22Rv1 (cell line): Measurements from ENCODE around the gene PEX26.

Experiments used
- ZFX ChIP-seq: fragments of 450-650 bp; IDR thresholded peaks from 2 replicates; pipeline ENCODE4 v1.6.1; 2017; ENCODE audit warnings: antibody characterized with exemption, borderline replicate concordance
- TF ChIP-seq, protein P1 (sequence below): fragments of 450-650 bp; IDR thresholded peaks from 2 replicates; pipeline ENCODE4 v1.5.1; 2017; ENCODE audit warnings: mild to moderate bottlenecking

DNA sequence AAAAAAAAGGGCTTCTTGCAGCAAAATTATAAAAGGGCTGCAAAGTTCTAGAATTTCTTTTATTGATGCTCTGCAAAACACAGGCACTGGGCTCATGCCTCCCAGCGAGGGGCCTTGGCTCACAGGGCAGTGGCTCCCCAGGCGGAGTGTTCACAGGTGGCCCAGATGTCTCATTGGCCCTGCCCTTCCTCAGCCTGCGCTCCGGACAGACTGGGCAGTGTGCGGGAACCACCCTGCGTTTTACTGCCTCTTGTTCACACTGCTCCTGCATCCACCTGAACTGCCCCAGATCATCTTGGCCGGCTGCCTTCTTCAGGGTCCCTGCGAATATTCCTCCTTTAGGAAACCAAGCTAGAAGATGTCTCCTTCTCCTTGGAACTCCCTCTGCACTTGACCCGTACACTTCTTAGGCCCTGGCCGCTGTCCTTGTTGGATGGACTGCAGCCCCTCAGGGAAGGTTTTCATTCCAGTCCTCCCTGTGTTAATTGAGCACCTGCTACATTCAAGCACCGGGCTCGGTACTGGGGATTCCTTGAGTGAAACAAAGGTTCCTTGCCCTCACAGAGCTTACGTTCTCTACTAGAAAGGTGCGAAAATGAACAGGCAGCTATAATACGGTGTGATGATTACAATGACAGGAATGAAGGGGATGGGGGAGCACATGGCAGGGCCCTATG is 37.3 kb downstream of the PEX26 start:
- TF ChIP-seq, protein P1, sequence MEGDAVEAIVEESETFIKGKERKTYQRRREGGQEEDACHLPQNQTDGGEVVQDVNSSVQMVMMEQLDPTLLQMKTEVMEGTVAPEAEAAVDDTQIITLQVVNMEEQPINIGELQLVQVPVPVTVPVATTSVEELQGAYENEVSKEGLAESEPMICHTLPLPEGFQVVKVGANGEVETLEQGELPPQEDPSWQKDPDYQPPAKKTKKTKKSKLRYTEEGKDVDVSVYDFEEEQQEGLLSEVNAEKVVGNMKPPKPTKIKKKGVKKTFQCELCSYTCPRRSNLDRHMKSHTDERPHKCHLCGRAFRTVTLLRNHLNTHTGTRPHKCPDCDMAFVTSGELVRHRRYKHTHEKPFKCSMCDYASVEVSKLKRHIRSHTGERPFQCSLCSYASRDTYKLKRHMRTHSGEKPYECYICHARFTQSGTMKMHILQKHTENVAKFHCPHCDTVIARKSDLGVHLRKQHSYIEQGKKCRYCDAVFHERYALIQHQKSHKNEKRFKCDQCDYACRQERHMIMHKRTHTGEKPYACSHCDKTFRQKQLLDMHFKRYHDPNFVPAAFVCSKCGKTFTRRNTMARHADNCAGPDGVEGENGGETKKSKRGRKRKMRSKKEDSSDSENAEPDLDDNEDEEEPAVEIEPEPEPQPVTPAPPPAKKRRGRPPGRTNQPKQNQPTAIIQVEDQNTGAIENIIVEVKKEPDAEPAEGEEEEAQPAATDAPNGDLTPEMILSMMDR, result no peak
- no peak for TF ChIP-seq ZFX
